GM20000 (cell line): ENCODE measurements around the gene CROCC2.

Experiments
- DNase-seq: peaks from one replicate; pipeline ENCODE4 v3.0.0; 2012; ENCODE audit warnings: low spot score
- TF ChIP-seq, protein P1 (sequence below): IDR thresholded peaks from 2 replicates; pipeline ENCODE4 v1.5.1; 2012; ENCODE audit warnings: mild to moderate bottlenecking, control low read depth; ENCODE audit errors: extremely low read depth, missing control alignments

CROCC2 gene

DNA sequence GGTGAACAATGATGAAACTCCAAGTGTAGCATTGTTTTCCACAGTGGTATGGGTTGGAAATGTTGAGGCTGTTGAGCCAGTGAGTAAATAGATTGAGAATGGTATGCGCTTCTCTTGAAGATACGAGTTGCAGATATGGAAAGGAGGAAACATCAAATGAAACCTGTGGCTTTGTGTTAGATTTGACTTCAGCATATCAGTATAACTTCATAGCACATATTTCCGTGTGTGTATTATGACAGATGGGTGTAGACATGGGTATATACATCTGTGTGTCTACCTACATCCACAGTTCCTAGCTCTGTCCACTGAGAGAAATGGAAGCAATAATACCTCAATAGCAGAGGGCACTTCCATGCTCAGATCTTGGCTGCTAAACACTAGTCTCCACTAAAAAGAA, 100.3 kb downstream of the CROCC2 start:
- no peak for DNase-seq
- TF ChIP-seq, protein P1, sequence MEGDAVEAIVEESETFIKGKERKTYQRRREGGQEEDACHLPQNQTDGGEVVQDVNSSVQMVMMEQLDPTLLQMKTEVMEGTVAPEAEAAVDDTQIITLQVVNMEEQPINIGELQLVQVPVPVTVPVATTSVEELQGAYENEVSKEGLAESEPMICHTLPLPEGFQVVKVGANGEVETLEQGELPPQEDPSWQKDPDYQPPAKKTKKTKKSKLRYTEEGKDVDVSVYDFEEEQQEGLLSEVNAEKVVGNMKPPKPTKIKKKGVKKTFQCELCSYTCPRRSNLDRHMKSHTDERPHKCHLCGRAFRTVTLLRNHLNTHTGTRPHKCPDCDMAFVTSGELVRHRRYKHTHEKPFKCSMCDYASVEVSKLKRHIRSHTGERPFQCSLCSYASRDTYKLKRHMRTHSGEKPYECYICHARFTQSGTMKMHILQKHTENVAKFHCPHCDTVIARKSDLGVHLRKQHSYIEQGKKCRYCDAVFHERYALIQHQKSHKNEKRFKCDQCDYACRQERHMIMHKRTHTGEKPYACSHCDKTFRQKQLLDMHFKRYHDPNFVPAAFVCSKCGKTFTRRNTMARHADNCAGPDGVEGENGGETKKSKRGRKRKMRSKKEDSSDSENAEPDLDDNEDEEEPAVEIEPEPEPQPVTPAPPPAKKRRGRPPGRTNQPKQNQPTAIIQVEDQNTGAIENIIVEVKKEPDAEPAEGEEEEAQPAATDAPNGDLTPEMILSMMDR: no peak

DNA sequence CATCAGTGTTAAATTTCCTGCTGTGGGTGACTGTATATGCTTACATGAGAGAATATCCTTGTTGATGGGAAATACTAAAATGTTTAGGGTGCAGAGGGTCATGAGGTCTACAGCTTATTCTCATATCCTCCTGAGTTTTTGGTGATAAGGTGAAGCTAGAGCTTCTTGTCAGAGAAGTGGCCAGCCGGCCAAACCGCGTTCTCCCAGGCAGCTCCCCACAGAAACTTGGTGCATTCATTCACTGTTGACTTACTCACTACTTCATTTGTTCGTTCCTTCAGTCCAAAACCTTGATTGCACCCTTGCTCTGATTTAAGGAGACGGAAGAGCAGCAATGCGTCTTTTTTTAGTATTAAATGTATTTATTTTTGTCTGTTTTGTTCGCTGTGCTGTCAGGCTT, 101.0 kb downstream of the CROCC2 start:
- TF ChIP-seq, protein P1: no peak
- DNase-seq: no peak

DNA sequence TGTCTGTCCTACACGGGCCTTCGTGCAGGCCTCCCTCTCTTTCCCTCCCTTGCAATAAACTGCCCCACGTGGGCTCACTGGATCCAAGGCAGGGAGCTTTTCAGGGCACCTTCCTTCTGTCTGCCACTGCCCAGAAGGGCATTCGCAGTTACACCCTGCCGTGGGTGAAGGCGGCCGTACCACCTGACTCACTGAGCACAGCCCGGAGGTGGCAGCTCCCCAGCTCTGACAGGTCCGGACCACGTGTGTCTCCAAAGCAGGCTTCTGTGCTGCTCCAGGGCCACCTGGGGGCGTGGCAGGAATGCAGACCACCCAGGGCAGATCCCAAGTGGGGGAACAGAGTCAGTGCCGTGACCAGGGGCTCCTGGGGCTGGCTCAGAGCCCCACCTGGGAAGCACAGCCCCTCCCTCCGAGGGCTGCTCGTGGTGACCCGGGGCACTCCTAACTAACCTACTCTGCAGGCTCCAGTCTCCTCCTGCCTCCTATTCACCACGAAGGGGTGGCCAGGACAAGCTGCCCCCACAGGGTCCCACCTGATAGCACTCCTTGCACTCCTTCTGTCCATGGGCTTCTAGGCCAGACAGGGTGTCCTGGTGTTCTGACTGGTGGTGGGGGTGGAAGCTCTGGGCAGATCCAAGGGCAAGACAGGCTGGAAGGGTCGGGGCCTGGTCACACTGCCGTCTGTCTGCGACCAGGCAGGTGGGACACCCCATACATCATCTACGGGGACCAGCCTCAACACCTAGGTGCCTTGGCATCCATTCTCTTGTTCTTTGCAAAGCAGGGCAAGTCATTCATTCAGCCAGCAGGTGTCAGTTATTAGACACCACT, 102.0 kb downstream of the CROCC2 start:
- DNase-seq: no peak
- TF ChIP-seq, protein P1: no peak

DNA sequence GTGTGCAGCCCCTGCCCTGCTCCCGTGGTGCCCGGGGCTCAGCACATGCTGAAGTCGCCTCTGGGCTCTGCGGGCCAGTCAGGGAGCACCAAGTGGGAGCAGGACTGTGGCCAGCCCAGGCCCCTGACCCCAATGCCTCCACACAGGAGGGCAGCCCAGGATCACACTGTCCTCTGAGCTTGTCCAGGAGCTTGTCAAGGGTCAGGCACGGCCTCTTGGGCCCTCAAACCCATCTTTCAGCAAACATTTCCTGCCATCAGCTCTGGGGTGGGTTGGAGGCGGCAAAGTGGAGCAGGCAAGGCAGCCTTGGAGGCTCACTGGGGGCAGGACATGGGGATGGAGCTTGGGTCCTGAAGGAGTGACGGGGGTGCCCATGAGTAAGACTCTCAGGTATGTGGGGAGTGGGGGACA, 102.6 kb downstream of the CROCC2 start:
- DNase-seq: no peak
- TF ChIP-seq, protein P1: no peak

DNA sequence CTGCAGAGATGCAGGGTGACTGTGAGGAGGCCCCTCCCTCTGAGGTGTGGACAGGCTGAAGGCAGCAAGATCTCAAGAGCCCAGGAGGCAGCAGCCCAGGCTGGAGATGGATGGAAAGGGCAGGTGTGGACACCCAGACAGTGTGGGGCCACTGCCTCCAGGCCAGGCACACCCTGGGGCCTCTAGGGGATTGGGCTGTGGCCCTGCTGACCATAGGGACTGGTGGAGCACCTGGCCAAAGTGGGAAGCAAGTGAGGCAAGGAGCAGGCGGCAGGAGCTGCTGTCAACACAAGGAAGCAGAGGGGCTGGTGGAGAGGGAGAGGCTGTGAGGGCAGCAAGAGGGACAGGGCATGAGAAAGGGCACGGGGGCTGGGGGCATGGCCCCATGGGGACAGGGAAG, 103.1 kb downstream of the CROCC2 start:
- no peak for DNase-seq
- TF ChIP-seq, protein P1: no peak

DNA sequence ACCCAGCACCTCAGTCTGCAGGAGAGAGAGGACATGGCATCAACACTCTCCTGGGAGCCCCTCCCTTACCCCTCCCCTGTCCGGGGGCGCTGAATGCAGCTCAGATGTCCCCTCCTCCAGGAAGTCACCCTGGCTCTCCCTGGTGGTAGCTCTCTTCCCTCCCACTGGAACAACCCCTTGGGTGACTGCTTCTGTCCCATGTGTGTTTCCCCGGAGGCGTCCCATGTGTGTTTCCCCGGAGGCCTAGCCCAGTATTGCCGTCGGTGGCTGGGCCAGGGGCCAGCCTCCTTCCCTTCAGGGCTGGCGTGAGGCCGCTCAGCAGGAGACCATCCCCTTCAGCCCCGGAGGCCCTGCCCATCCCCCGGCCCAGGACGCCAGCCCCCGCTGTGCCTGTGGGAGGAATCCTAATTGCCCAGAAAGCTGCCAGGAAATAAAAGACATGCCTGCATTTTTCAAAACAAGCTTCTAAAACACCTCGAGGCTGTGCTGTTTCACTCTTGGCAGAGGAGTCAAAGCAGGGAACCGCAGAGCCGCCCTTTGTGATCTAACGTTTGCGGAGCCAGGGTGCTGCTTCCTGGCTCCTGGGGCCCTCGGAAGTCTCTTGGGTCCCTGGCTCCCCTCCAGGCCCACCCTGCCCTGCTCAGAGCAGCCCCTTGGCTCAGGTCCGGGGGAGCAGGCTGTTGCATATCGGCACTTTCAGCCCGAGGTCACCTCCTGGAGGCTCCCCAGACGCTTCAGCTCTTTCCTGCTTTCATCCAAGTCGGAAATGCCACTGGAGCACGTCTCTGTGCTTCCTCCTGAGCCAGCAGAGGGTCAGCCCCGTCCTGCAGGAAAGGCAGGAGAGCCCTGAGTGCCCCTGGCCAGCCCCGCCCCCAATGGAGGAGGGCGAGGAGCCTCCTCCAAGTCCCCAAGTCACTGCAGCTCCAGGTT, 103.7 kb downstream of the CROCC2 start:
- peak; percentile 64 for DNase-seq

More for the DNA sequence above, 103.7 kb downstream of the CROCC2 start:
- TF ChIP-seq, protein P1: no peak
